ENCODE measurements around the gene THOC6.
A peak's percentile ranks its signal among the peaks of the same experiment; 100 is the strongest.
"Not testable (repeated sequence)": the region's sequence is repeated elsewhere in the genome, so short reads cannot be mapped to it uniquely, and the experiment has no call there.

Gene THOC6

GRCh38 chr16:3057181-3058138 is 33.6 kb downstream of the THOC6 start:
- DNase-seq = no peak

- peak; percentile 74 for DNase-seq
Observed at GRCh38 chr16:3058139-3059030, 34.5 kb downstream of the THOC6 start.

- DNase-seq = peak; percentile 92
Observed at GRCh38 chr16:3059041-3059722, 35.3 kb downstream of the THOC6 start.

- DNase-seq = no peak
Observed at GRCh38 chr16:3059723-3060242, 35.9 kb downstream of the THOC6 start.

GRCh38 chr16:3060339-3061127 is 36.7 kb downstream of the THOC6 start:
- DNase-seq = peak; percentile 74

- no peak for DNase-seq
Observed at GRCh38 chr16:3062553-3062952, 38.7 kb downstream of the THOC6 start.

- DNase-seq = no peak
Observed at GRCh38 chr16:3063625-3064386, 40.0 kb downstream of the THOC6 start.

GRCh38 chr16:3065069-3065741 is 41.4 kb downstream of the THOC6 start, which contains the start of gene IL32:
Gene IL32 (plus strand): TSS chr16:3065640. CDS start chr16:3065812, 172 bp downstream.
- DNase-seq = no peak

GRCh38 chr16:3065742-3066439 is 42.1 kb downstream of the THOC6 start:
- DNase-seq = no peak

GRCh38 chr16:3066440-3066748 is 42.6 kb downstream of the THOC6 start:
- no peak for DNase-seq

GRCh38 chr16:3068487-3068886 is 44.7 kb downstream of the THOC6 start:
- no peak for DNase-seq

- not testable (repeated sequence) for DNase-seq
Observed at GRCh38 chr16:3069146-3069545, 45.3 kb downstream of the THOC6 start.

- DNase-seq = no peak
Observed at GRCh38 chr16:3070608-3071111, 46.8 kb downstream of the THOC6 start.

GRCh38 chr16:3071655-3072054 is 47.8 kb downstream of the THOC6 start:
- no peak for DNase-seq

GRCh38 chr16:3072148-3072547 is 48.3 kb downstream of the THOC6 start:
- not testable (repeated sequence) for DNase-seq

GRCh38 chr16:3072576-3073263 is 48.9 kb downstream of the THOC6 start:
- DNase-seq = not testable (repeated sequence)

GRCh38 chr16:3073448-3073847 is 49.6 kb downstream of the THOC6 start:
- DNase-seq = no peak

GRCh38 chr16:3074860-3075522 is 51.2 kb downstream of the THOC6 start:
- DNase-seq = no peak

Data from NCI-H82 (cell line).